ENCODE results near the gene ZIC2. TPM values are rescaled to one million over a fixed set of nuclear protein-coding genes. Genes with fewer than 3 reads are reported as not detected.

The ZIC2 gene
- total RNA-seq, 1 experiment from 2014 or later = 44.4 TPM

DNA sequence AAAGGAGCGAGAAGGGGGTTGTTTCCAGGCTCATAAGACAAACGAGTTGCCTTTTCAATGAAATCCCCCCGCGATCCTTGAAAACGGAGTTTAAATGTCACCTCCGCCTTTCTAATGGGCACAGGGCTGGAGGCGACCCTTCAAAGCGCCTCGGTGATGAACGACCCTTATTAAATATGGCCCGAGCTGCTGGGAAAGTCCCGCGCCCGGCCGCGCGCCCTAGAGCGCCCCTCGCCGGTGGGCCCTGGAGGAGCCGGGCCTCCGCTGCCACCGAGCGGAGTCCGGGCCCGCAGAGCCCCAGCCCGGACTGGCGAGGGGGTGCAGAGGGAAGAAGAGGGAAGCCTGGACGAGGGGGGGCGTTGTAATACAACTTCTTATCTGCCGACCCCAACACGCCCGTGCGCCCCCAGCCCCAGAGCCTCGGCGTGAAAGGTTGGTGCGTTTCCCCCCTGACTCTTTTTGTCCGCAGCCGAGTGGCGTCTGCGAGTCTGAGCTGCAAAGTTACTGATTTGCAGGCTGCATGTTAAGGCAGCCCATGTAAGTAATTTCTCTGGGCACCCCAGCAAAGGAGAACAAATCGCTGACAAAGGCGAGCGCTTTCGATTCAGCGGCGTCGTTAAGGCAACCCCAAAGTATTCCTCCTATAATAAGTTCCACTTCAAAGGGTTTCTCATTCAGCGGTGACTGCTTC lies 21.9 kb upstream of the ZIC2 start:
- H3K9me3 ChIP-seq (ENCODE audit: control insufficient read depth in 1 of 2, insufficient read depth in 1 of 2, low read depth in 1 of 2, low read length in 2 of 2) = no peaks in the 10 kb centered on the region
- no peaks in the 10 kb centered on the region for H3K4me1 ChIP-seq (ENCODE audit: control insufficient read depth in 1 of 2, insufficient read depth in 2 of 2, low read length in 2 of 2)
- H2AFZ ChIP-seq (ENCODE audit: low read depth, low read length, poor library complexity, severe bottlenecking) = no peak overlapping the region
- no TSS peak for BruUV-seq (replicated peaks)
- no peaks in the 10 kb centered on the region for H3K27me3 ChIP-seq (ENCODE audit: insufficient read depth, low read length)
- RAD21 ChIA-PET (ENCODE audit: low non-redundant PET in 1 of 2, low total read pairs in 2 of 2, uncharacterized antibody in 2 of 2, unreplicated experiment in 2 of 2) = interaction anchor here in 1 of 2 experiments (0.6 kb wide), 1 partner anchor 23 kb away, joined by 6 read pairs; no protein-coding TSS in a partner anchor
- H3K4me3 ChIP-seq (replicated peaks in 1 of 2; ENCODE audit: low read depth in 1 of 2, low read length in 2 of 2) = no peak overlapping the region
- H3K36me3 ChIP-seq (ENCODE audit: control insufficient read depth in 1 of 2, insufficient read depth in 2 of 2, low read length in 2 of 2) = 0 out of 4 replicates have a peak, but pooled peaks cover 5 to 9% of the 10 kb centered on the region in 2 experiments
- TF ChIP-seq JUND (IDR thresholded peaks at IDR 0.05) (no peak), CBX3 (IDR thresholded peaks at IDR 0.05; ENCODE audit: low read depth) (no peak), YY1 (IDR thresholded peaks at IDR 0.05; ENCODE audit: extremely low read depth, insufficient replicate concordance, low read depth, low read length) (no peak), POLR2AphosphoS5 (IDR thresholded peaks at IDR 0.05; ENCODE audit: low read depth, low read length) (no peak), SRF (IDR thresholded peaks at IDR 0.05; ENCODE audit: low read depth) (no peak), ELF1 (IDR thresholded peaks at IDR 0.05; ENCODE audit: borderline replicate concordance, low read depth) (no peak), POLR2A (IDR thresholded peaks at IDR 0.05; ENCODE audit: borderline replicate concordance, extremely low read depth, insufficient read depth, insufficient read length) (no peak), FOSL1 (IDR thresholded peaks at IDR 0.05; ENCODE audit: low read depth) (no peak), EGR1 (IDR thresholded peaks at IDR 0.05; ENCODE audit: low read depth) (no peak), ZNF274 (IDR thresholded peaks at IDR 0.05; ENCODE audit: low read depth, low read length) (no peak), EZH2 (IDR thresholded peaks at IDR 0.05) (no peak), EZH2phosphoT487 (IDR thresholded peaks at IDR 0.05; ENCODE audit: borderline replicate concordance) (no peak), TCF7L2 (IDR thresholded peaks at IDR 0.05; ENCODE audit: borderline replicate concordance, extremely low read depth, insufficient read depth, insufficient read length) (no peak)
- TF ChIP-seq, protein P1, sequence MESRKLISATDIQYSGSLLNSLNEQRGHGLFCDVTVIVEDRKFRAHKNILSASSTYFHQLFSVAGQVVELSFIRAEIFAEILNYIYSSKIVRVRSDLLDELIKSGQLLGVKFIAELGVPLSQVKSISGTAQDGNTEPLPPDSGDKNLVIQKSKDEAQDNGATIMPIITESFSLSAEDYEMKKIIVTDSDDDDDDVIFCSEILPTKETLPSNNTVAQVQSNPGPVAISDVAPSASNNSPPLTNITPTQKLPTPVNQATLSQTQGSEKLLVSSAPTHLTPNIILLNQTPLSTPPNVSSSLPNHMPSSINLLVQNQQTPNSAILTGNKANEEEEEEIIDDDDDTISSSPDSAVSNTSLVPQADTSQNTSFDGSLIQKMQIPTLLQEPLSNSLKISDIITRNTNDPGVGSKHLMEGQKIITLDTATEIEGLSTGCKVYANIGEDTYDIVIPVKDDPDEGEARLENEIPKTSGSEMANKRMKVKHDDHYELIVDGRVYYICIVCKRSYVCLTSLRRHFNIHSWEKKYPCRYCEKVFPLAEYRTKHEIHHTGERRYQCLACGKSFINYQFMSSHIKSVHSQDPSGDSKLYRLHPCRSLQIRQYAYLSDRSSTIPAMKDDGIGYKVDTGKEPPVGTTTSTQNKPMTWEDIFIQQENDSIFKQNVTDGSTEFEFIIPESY (IDR thresholded peaks at IDR 0.05; ENCODE audit: extremely low read depth, insufficient replicate concordance, low read length) = no peak
- TF ChIP-seq, protein P2, sequence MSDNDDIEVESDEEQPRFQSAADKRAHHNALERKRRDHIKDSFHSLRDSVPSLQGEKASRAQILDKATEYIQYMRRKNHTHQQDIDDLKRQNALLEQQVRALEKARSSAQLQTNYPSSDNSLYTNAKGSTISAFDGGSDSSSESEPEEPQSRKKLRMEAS (IDR thresholded peaks at IDR 0.05) = no peak
- TF ChIP-seq, protein P3, sequence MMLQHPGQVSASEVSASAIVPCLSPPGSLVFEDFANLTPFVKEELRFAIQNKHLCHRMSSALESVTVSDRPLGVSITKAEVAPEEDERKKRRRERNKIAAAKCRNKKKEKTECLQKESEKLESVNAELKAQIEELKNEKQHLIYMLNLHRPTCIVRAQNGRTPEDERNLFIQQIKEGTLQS (IDR thresholded peaks at IDR 0.05) = no peak
- TF ChIP-seq, protein P4, sequence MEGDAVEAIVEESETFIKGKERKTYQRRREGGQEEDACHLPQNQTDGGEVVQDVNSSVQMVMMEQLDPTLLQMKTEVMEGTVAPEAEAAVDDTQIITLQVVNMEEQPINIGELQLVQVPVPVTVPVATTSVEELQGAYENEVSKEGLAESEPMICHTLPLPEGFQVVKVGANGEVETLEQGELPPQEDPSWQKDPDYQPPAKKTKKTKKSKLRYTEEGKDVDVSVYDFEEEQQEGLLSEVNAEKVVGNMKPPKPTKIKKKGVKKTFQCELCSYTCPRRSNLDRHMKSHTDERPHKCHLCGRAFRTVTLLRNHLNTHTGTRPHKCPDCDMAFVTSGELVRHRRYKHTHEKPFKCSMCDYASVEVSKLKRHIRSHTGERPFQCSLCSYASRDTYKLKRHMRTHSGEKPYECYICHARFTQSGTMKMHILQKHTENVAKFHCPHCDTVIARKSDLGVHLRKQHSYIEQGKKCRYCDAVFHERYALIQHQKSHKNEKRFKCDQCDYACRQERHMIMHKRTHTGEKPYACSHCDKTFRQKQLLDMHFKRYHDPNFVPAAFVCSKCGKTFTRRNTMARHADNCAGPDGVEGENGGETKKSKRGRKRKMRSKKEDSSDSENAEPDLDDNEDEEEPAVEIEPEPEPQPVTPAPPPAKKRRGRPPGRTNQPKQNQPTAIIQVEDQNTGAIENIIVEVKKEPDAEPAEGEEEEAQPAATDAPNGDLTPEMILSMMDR (IDR thresholded peaks at IDR 0.05 in 2 of 3, conservative IDR thresholded peaks at IDR 0.05 in 1 of 3; ENCODE audit: borderline replicate concordance in 1 of 3, insufficient read depth in 1 of 3, low read depth in 2 of 3, low read length in 2 of 3) = no peak
- TF ChIP-seq, protein P5, sequence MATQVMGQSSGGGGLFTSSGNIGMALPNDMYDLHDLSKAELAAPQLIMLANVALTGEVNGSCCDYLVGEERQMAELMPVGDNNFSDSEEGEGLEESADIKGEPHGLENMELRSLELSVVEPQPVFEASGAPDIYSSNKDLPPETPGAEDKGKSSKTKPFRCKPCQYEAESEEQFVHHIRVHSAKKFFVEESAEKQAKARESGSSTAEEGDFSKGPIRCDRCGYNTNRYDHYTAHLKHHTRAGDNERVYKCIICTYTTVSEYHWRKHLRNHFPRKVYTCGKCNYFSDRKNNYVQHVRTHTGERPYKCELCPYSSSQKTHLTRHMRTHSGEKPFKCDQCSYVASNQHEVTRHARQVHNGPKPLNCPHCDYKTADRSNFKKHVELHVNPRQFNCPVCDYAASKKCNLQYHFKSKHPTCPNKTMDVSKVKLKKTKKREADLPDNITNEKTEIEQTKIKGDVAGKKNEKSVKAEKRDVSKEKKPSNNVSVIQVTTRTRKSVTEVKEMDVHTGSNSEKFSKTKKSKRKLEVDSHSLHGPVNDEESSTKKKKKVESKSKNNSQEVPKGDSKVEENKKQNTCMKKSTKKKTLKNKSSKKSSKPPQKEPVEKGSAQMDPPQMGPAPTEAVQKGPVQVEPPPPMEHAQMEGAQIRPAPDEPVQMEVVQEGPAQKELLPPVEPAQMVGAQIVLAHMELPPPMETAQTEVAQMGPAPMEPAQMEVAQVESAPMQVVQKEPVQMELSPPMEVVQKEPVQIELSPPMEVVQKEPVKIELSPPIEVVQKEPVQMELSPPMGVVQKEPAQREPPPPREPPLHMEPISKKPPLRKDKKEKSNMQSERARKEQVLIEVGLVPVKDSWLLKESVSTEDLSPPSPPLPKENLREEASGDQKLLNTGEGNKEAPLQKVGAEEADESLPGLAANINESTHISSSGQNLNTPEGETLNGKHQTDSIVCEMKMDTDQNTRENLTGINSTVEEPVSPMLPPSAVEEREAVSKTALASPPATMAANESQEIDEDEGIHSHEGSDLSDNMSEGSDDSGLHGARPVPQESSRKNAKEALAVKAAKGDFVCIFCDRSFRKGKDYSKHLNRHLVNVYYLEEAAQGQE (IDR thresholded peaks at IDR 0.05; ENCODE audit: low read depth) = no peak
- POLR2A ChIA-PET = no interaction called here
- no peaks in the 10 kb centered on the region; the same call in 1 of the 2 replicates for H4K20me1 ChIP-seq (ENCODE audit: insufficient read depth)
- CTCF ChIA-PET = no interaction called here
- no peaks in the 10 kb centered on the region for H3K79me2 ChIP-seq (ENCODE audit: insufficient read depth, low read length)
- intact Hi-C loops (cut with micrococcal nuclease) = no loop called here
- ATAC-seq = no peak
- no peak for DNase-seq (ENCODE audit: low read depth, low spot score)
- no peak overlapping the region for H3K4me2 ChIP-seq (ENCODE audit: low read length)
- H3K9me2 ChIP-seq (ENCODE audit: insufficient read depth) = no peaks in the 10 kb centered on the region
- no peak overlapping the region for H3K27ac ChIP-seq (ENCODE audit: low read depth, low read length)
- no peak overlapping the region for H3K9ac ChIP-seq (ENCODE audit: low read length)

Measured in HCT116 (cell line).